Progenitor cell of endocrine pancreas (in vitro differentiated cells): ENCODE measurements around the gene USH1G. TPM values are rescaled to one million over a fixed set of nuclear protein-coding genes. Genes with fewer than 3 reads are reported as not detected.

ENCODE experiments used
- DNase-seq: peaks from one replicate; pipeline ENCODE4 v3.0.0; 2021; ENCODE audit warnings: low spot score; ENCODE audit not compliant: unreplicated experiment
- H3K27ac Mint-ChIP-seq: 2 replicates; pipeline ENCODE4 v1.8.0; 2021; ENCODE audit warnings: mild to moderate bottlenecking, moderate library complexity, mixed read lengths
- H3K27me3 Mint-ChIP-seq: 2 replicates; pipeline ENCODE4 v1.8.0; 2021; ENCODE audit warnings: mixed read lengths
- H3K36me3 Mint-ChIP-seq: 2 replicates; pipeline ENCODE4 v1.8.0; 2022; ENCODE audit warnings: mixed read lengths; ENCODE audit not compliant: insufficient read depth
- H3K4me1 Mint-ChIP-seq: 2 replicates; pipeline ENCODE4 v1.8.0; 2021; ENCODE audit warnings: low read depth, mixed read lengths
- H3K4me3 Mint-ChIP-seq: 2 replicates; pipeline ENCODE4 v1.8.0; 2021; ENCODE audit warnings: low read depth, mild to moderate bottlenecking, moderate library complexity, mixed read lengths
- H3K9me3 Mint-ChIP-seq: 2 replicates; pipeline ENCODE4 v1.8.0; 2021; ENCODE audit warnings: low read depth, mixed read lengths
- CTCF ChIP-seq: fragments of 200-600 bp; sonication (generic); IDR thresholded peaks from one replicate; pipeline ENCODE4 v1.5.0; 2021; ENCODE audit warnings: antibody characterized with exemption, mild to moderate bottlenecking; ENCODE audit not compliant: unreplicated experiment
- total RNA-seq: library from RNA; stranded (reverse); gene quantifications from 2 replicates; pipeline ENCODE4 v1.2.1, GENCODE V29; 2021

The USH1G gene
- total RNA-seq, 1 donor from 2014 or later = 0.19 TPM

GRCh38 chr17:74890554-74890953 lies 32.5 kb downstream of the USH1G start:
- TF ChIP-seq CTCF = no peak
- no peaks in the 10 kb centered on the region for H3K9me3 Mint-ChIP-seq
- H3K27ac Mint-ChIP-seq = no peak overlapping the region
- no peak overlapping the region for H3K4me3 Mint-ChIP-seq
- no peak for DNase-seq
- no peaks in the 10 kb centered on the region for H3K36me3 Mint-ChIP-seq
- H3K27me3 Mint-ChIP-seq = peaks cover 52% of the 10 kb centered on the region
- H3K4me1 Mint-ChIP-seq = peaks cover 2% of the 10 kb centered on the region

- H3K27me3 Mint-ChIP-seq = peaks cover 37% of the 10 kb centered on the region
- no peaks in the 10 kb centered on the region for H3K9me3 Mint-ChIP-seq
- no peak overlapping the region for H3K4me3 Mint-ChIP-seq
- H3K36me3 Mint-ChIP-seq = no peaks in the 10 kb centered on the region
- TF ChIP-seq CTCF = no peak
- no peak overlapping the region for H3K27ac Mint-ChIP-seq
- no peak for DNase-seq
- no peaks in the 10 kb centered on the region for H3K4me1 Mint-ChIP-seq
Observed at GRCh38 chr17:74888469-74888868, 34.6 kb downstream of the USH1G start.

- peaks cover 18% of the 10 kb centered on the region for H3K27me3 Mint-ChIP-seq
- H3K9me3 Mint-ChIP-seq = no peaks in the 10 kb centered on the region
- H3K36me3 Mint-ChIP-seq = no peaks in the 10 kb centered on the region
Observed at GRCh38 chr17:74883241-74883745, 39.8 kb downstream of the USH1G start.

GRCh38 chr17:74882517-74883240 lies 40.4 kb downstream of the USH1G start:
- Mint-ChIP-seq H3K9me3 (no peaks in the 10 kb centered on the region), H3K4me3 (no peak overlapping the region), H3K4me1 (no peaks in the 10 kb centered on the region), H3K27ac (no peak overlapping the region), H3K36me3 (no peaks in the 10 kb centered on the region), H3K27me3 (peaks cover 18% of the 10 kb centered on the region)
- no peak for TF ChIP-seq CTCF
- DNase-seq = no peak

More at GRCh38 chr17:74883241-74883745, 39.8 kb downstream of the USH1G start:
- DNase-seq = no peak
- Mint-ChIP-seq H3K4me3 (no peak overlapping the region), H3K4me1 (no peaks in the 10 kb centered on the region), H3K27ac (no peak overlapping the region)
- no peak for TF ChIP-seq CTCF

- Mint-ChIP-seq H3K4me1 (peaks cover 4% of the 10 kb centered on the region), H3K4me3 (no peak overlapping the region), H3K27ac (no peak overlapping the region), H3K9me3 (no peaks in the 10 kb centered on the region), H3K36me3 (no peaks in the 10 kb centered on the region), H3K27me3 (peaks cover 10% of the 10 kb centered on the region)
- DNase-seq = no peak
- no peak for TF ChIP-seq CTCF
Observed at GRCh38 chr17:74881073-74881472, 42.0 kb downstream of the USH1G start.
